ENCODE measurements around the gene IL20.

The IL20 gene

DNA sequence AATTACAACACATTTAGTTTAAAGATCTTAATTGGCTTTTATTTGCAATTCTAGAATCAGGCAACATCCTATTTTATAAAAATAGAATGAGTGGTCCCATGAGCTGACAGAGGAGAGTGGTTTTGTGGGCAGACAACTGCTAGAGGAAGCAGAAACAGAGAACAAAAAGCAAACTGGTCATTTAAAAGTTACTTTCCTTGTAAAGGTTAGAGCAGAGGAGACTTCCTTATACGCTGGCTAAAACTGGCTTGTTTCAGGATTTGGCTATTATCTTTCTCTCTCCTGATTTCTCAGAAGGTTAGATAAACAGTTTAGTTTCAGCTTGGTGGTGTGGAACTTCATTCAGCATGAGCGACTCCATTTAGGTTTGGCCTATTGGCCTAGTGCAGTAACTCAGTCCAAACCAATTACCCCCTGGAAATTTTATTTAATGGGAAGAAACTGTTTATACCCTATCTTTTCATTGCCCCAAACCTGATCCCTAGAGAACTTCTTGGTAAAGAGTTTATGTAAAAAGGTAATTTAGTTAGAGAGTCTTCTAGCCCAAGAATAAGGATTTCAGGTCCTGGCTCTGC, 32.2 kb upstream of the IL20 start:
- H3K9me2 ChIP-seq (replicated peaks; ENCODE audit: insufficient read depth, low read length), result no peaks in the 10 kb centered on the region
- 0 out of 2 replicates have a peak overlapping the region, but pooled peaks have one; percentile 14 for H2AFZ ChIP-seq (ENCODE audit: low read length)
- TF ChIP-seq EZH2phosphoT487 (IDR thresholded peaks at IDR 0.05; ENCODE audit: low read length) (no peak), CTCF (IDR thresholded peaks at IDR 0.05; ENCODE audit: low read length) (no peak), EZH2 (optimal IDR thresholded peaks at IDR 0.05; ENCODE audit: low read depth, low read length) (no peak)
- H3F3A ChIP-seq (ENCODE audit: insufficient read depth, low read length), result peaks cover 35% of the 10 kb centered on the region
- H3K4me1 ChIP-seq (ENCODE audit: low read length), result peaks cover 61% of the 10 kb centered on the region
- H3K4me3 ChIP-seq (ENCODE audit: low read length), result no peak overlapping the region
- DNase-seq, result peak; percentile 62
- peak overlapping the region; percentile 45; the same call in 1 of the 2 replicates for H3K27ac ChIP-seq (ENCODE audit: low read length)
- H3K79me2 ChIP-seq (ENCODE audit: low read length), result no peaks in the 10 kb centered on the region
- no peaks in the 10 kb centered on the region for H4K20me1 ChIP-seq (ENCODE audit: insufficient read depth, low read length)
- no peak overlapping the region; the same call in 1 of the 2 replicates for H3K9ac ChIP-seq (ENCODE audit: low read length)
- peak overlapping the region; percentile 51 for H3K4me2 ChIP-seq (ENCODE audit: low read depth, low read length)
- no peaks in the 10 kb centered on the region for H3K9me3 ChIP-seq (replicated peaks; ENCODE audit: insufficient read depth, low read length)
- no peaks in the 10 kb centered on the region for H3K36me3 ChIP-seq (replicated peaks; ENCODE audit: insufficient read depth, low read length)
- no peaks in the 10 kb centered on the region for H3K27me3 ChIP-seq (replicated peaks; ENCODE audit: insufficient read depth, low read length)

GRCh38 chr1:206833801-206834200, 31.6 kb upstream of the IL20 start:
- H3K9me3 ChIP-seq (replicated peaks; ENCODE audit: insufficient read depth, low read length), result no peaks in the 10 kb centered on the region
- peak overlapping the region; percentile 45; the same call in 1 of the 2 replicates for H3K27ac ChIP-seq (ENCODE audit: low read length)
- DNase-seq, result peak; percentile 55
- H3K36me3 ChIP-seq (replicated peaks; ENCODE audit: insufficient read depth, low read length), result no peaks in the 10 kb centered on the region
- H2AFZ ChIP-seq (ENCODE audit: low read length), result no peak overlapping the region
- no peak for TF ChIP-seq EZH2 (optimal IDR thresholded peaks at IDR 0.05; ENCODE audit: low read depth, low read length)
- peak; percentile 6; the same call in 1 of the 2 replicates for TF ChIP-seq CTCF (IDR thresholded peaks at IDR 0.05; ENCODE audit: low read length)
- peaks cover 29% of the 10 kb centered on the region for H3F3A ChIP-seq (ENCODE audit: insufficient read depth, low read length)
- H4K20me1 ChIP-seq (ENCODE audit: insufficient read depth, low read length), result no peaks in the 10 kb centered on the region
- no peaks in the 10 kb centered on the region for H3K27me3 ChIP-seq (replicated peaks; ENCODE audit: insufficient read depth, low read length)
- no peak overlapping the region for H3K4me3 ChIP-seq (ENCODE audit: low read length)
- peak overlapping the region; percentile 51 for H3K4me2 ChIP-seq (ENCODE audit: low read depth, low read length)
- H3K9ac ChIP-seq (ENCODE audit: low read length), result no peak overlapping the region
- H3K79me2 ChIP-seq (ENCODE audit: low read length), result no peaks in the 10 kb centered on the region
- H3K4me1 ChIP-seq (ENCODE audit: low read length), result peaks cover 55% of the 10 kb centered on the region
- no peaks in the 10 kb centered on the region for H3K9me2 ChIP-seq (replicated peaks; ENCODE audit: insufficient read depth, low read length)

DNA sequence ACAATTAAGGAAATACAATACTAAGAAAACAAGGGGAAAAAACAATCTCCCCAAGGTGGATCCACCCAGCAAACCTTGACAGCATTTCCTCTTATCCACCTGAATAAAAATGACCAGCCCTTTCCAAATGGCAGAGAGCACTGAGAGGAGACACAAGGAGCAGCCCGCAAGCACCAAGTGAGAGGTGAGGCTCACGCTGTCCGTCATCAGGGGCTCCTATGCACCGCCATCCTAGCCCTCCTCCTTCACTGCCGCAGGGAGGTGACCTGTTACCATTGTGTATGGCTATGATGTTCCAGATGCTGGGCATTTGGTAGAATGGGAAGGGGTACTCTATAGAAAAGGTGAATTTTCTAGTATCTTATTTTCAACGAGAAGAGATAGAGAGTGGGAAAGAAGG, 31.2 kb upstream of the IL20 start:
- Histone ChIP-seq H3K9me3 (replicated peaks; ENCODE audit: insufficient read depth, low read length) (no peaks in the 10 kb centered on the region), H3K79me2 (ENCODE audit: low read length) (no peaks in the 10 kb centered on the region), H3K4me2 (ENCODE audit: low read depth, low read length) (peak overlapping the region; percentile 51; the same call in 1 of the 2 replicates), H3K9ac (ENCODE audit: low read length) (no peak overlapping the region), H2AFZ (ENCODE audit: low read length) (no peak overlapping the region), H3F3A (ENCODE audit: insufficient read depth, low read length) (peaks cover 25% of the 10 kb centered on the region), H3K4me3 (ENCODE audit: low read length) (no peak overlapping the region), H3K36me3 (replicated peaks; ENCODE audit: insufficient read depth, low read length) (no peaks in the 10 kb centered on the region), H3K9me2 (replicated peaks; ENCODE audit: insufficient read depth, low read length) (no peaks in the 10 kb centered on the region), H4K20me1 (ENCODE audit: insufficient read depth, low read length) (no peaks in the 10 kb centered on the region), H3K4me1 (ENCODE audit: low read length) (peaks cover 50% of the 10 kb centered on the region), H3K27ac (ENCODE audit: low read length) (no peak overlapping the region), H3K27me3 (replicated peaks; ENCODE audit: insufficient read depth, low read length) (no peaks in the 10 kb centered on the region)
- DNase-seq, result no peak
- no peak for TF ChIP-seq EZH2 (optimal IDR thresholded peaks at IDR 0.05; ENCODE audit: low read depth, low read length)

GRCh38 chr1:206834711-206835110, 30.7 kb upstream of the IL20 start:
- Histone ChIP-seq H4K20me1 (ENCODE audit: insufficient read depth, low read length) (no peaks in the 10 kb centered on the region), H3K27ac (ENCODE audit: low read length) (no peak overlapping the region), H3K9me2 (replicated peaks; ENCODE audit: insufficient read depth, low read length) (no peaks in the 10 kb centered on the region), H3F3A (ENCODE audit: insufficient read depth, low read length) (peaks cover 20% of the 10 kb centered on the region), H3K36me3 (replicated peaks; ENCODE audit: insufficient read depth, low read length) (no peaks in the 10 kb centered on the region), H3K9ac (ENCODE audit: low read length) (no peak overlapping the region), H2AFZ (ENCODE audit: low read length) (no peak overlapping the region), H3K4me1 (ENCODE audit: low read length) (peaks cover 46% of the 10 kb centered on the region), H3K79me2 (ENCODE audit: low read length) (no peaks in the 10 kb centered on the region), H3K4me2 (ENCODE audit: low read depth, low read length) (no peak overlapping the region), H3K4me3 (ENCODE audit: low read length) (no peak overlapping the region), H3K27me3 (replicated peaks; ENCODE audit: insufficient read depth, low read length) (no peaks in the 10 kb centered on the region), H3K9me3 (replicated peaks; ENCODE audit: insufficient read depth, low read length) (no peaks in the 10 kb centered on the region)
- TF ChIP-seq CTCF (IDR thresholded peaks at IDR 0.05; ENCODE audit: low read length) (no peak), EZH2 (optimal IDR thresholded peaks at IDR 0.05; ENCODE audit: low read depth, low read length) (no peak), EZH2phosphoT487 (IDR thresholded peaks at IDR 0.05; ENCODE audit: low read length) (no peak)
- DNase-seq, result no peak

Measured in MM.1S (cell line).